Prostate gland (tissue), 2 donors: ENCODE results near the gene WNT2.

Experiments used
- POLR2A ChIP-seq: fragments of 450-650 bp; IDR thresholded peaks from one replicate; pipeline ENCODE4 v1.6.1; 2016; ENCODE audit warnings: antibody characterized with exemption, mild to moderate bottlenecking
- POLR2AphosphoS5 ChIP-seq: sonication (generic); formaldehyde crosslinking; IDR thresholded peaks from one replicate; pipeline ENCODE4 v1.6.1; 2017; ENCODE audit warnings: antibody characterized with exemption
- TF ChIP-seq, protein P1 (sequence below), 4 experiments: fragments of 200-600 bp in 2 of 4; fragments of 450-650 bp in 2 of 4; sonication (generic) in 2 of 4; IDR thresholded peaks; 1 replicate in 3 of 4; 2 replicates in 1 of 4; pipeline ENCODE4 v1.5.1; 2016 to 2019; ENCODE audit warnings: antibody characterized with exemption in 4 of 4, mild to moderate bottlenecking in 2 of 4, moderate library complexity in 2 of 4

DNA sequence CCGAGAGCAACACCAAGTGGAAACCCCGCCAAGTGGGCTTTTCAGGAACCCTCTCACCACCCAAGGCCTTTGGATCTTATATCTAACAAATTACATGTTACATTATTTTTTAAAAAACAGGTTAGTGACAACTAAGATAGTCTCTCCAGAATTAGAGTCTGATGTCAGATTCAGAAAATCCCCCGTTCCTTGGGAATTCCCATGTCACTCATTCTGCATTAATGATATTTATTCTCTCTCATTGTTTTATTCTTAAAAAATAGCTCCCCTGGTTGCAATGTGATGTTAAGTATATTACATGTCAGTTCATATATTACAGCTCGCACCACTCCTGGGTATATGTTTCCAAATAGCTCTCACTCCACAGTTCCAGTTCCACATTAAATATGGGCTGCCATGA is 81.8 kb downstream of the WNT2 start:
- TF ChIP-seq POLR2A (no peak), POLR2AphosphoS5 (no peak)
- TF ChIP-seq, protein P1, sequence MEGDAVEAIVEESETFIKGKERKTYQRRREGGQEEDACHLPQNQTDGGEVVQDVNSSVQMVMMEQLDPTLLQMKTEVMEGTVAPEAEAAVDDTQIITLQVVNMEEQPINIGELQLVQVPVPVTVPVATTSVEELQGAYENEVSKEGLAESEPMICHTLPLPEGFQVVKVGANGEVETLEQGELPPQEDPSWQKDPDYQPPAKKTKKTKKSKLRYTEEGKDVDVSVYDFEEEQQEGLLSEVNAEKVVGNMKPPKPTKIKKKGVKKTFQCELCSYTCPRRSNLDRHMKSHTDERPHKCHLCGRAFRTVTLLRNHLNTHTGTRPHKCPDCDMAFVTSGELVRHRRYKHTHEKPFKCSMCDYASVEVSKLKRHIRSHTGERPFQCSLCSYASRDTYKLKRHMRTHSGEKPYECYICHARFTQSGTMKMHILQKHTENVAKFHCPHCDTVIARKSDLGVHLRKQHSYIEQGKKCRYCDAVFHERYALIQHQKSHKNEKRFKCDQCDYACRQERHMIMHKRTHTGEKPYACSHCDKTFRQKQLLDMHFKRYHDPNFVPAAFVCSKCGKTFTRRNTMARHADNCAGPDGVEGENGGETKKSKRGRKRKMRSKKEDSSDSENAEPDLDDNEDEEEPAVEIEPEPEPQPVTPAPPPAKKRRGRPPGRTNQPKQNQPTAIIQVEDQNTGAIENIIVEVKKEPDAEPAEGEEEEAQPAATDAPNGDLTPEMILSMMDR (IDR thresholded peaks at IDR 0.05) = no peak
